ENCODE results near the gene SCO2. TPM values are rescaled to one million over a fixed set of nuclear protein-coding genes. Genes with fewer than 3 reads are reported as not detected.

Gene SCO2
- total RNA-seq, 2 donors from 2014 or later = 5.5 to 5.7 TPM

- DNase-seq (no peak), ATAC-seq (no peak)
- intact Hi-C loops (cut with DNase I, micrococcal nuclease) = no loop called here
Observed at GRCh38 chr22:50487290-50488005, 38.0 kb downstream of the SCO2 start.

GRCh38 chr22:50486561-50487289 is 38.7 kb downstream of the SCO2 start, which contains the start of gene MIOX:
MIOX (plus strand) TSS chr22:50486859; CDS start chr22:50486898, 39 bp downstream.
- ATAC-seq (no peak), DNase-seq (no peak)
- intact Hi-C loops (cut with DNase I, micrococcal nuclease) = no loop called here

- ATAC-seq (peak; percentile 30), DNase-seq (peak in 1 of 2 donors; percentile 53)
- intact Hi-C loops (cut with DNase I, micrococcal nuclease) = no loop called here
Observed at GRCh38 chr22:50485221-50486131, 39.9 kb downstream of the SCO2 start.

- ATAC-seq = peak; percentile 81
- DNase-seq = peak; percentile 66 to 74
- intact Hi-C loops (cut with DNase I, micrococcal nuclease) = no loop called here
Observed at GRCh38 chr22:50483977-50484853, 41.2 kb downstream of the SCO2 start.

- ATAC-seq = no peak
- intact Hi-C loops (cut with DNase I, micrococcal nuclease) = no loop called here
- no peak for DNase-seq
Observed at GRCh38 chr22:50483556-50483955, 41.8 kb downstream of the SCO2 start.

- intact Hi-C loops (cut with DNase I, micrococcal nuclease) = no loop called here
- ATAC-seq (no peak), DNase-seq (no peak)
Observed at GRCh38 chr22:50483106-50483505, 42.3 kb downstream of the SCO2 start.

GRCh38 chr22:50482107-50483074 is 43.0 kb downstream of the SCO2 start:
- no peak for ATAC-seq
- intact Hi-C loops (cut with DNase I, micrococcal nuclease) = no loop called here
- DNase-seq = no peak

GRCh38 chr22:50481440-50482106 is 43.8 kb downstream of the SCO2 start, which contains the start of gene ADM2:
ADM2 (plus strand) TSS chr22:50481543; CDS start chr22:50481848, 305 bp downstream.
- ATAC-seq = peak; percentile 58
- peak in 1 of 2 donors; percentile 78 for DNase-seq
- intact Hi-C loops (cut with DNase I, micrococcal nuclease) = no loop called here

- intact Hi-C loops (cut with DNase I, micrococcal nuclease) = no loop called here
- no peak for DNase-seq
- no peak for ATAC-seq
Observed at GRCh38 chr22:50481045-50481439, 44.4 kb downstream of the SCO2 start.

- intact Hi-C loops (cut with DNase I, micrococcal nuclease) = no loop called here
- ATAC-seq (no peak), DNase-seq (no peak)
Observed at GRCh38 chr22:50479721-50480120, 45.7 kb downstream of the SCO2 start.

- intact Hi-C loops (cut with DNase I, micrococcal nuclease) = no loop called here
- ATAC-seq (no peak), DNase-seq (no peak)
Observed at GRCh38 chr22:50477923-50478322, 47.5 kb downstream of the SCO2 start.

- intact Hi-C loops (cut with DNase I, micrococcal nuclease) = no loop called here
- no peak for ATAC-seq
- DNase-seq = no peak
Observed at GRCh38 chr22:50476868-50477267, 48.5 kb downstream of the SCO2 start.

- ATAC-seq = no peak
- intact Hi-C loops (cut with DNase I, micrococcal nuclease) = no loop called here
- DNase-seq = no peak
Observed at GRCh38 chr22:50475652-50476002, 49.8 kb downstream of the SCO2 start.

GRCh38 chr22:50474710-50475651 is 50.4 kb downstream of the SCO2 start, which contains the start of gene SBF1:
SBF1 (minus strand) TSS chr22:50475035; CDS start chr22:50474840, 195 bp downstream.
- DNase-seq (peak; percentile 91 to 94), ATAC-seq (peak; percentile 79)
- intact Hi-C loops (cut with DNase I, micrococcal nuclease) = no loop called here

- ATAC-seq = peak; percentile 36
- peak in 1 of 2 donors; percentile 64 for DNase-seq
- intact Hi-C loops (cut with DNase I, micrococcal nuclease) = no loop called here
Observed at GRCh38 chr22:50473855-50474671, 51.3 kb downstream of the SCO2 start.
